GM23338 (cell line): ENCODE results near the gene TMTC4. TPM values are rescaled to one million over a fixed set of nuclear protein-coding genes. Genes with fewer than 3 reads are reported as not detected.

Experiments used
- ETS1 ChIP-seq: IDR thresholded peaks from 2 replicates; pipeline ENCODE4 v1.6.1; 2016; ENCODE audit warnings: antibody characterized with exemption
- JUNB ChIP-seq: IDR thresholded peaks from one replicate; pipeline ENCODE4 v1.6.1; 2016; ENCODE audit warnings: antibody characterized with exemption; ENCODE audit not compliant: unreplicated experiment
- POLR2AphosphoS5 ChIP-seq: IDR thresholded peaks from 2 replicates; pipeline ENCODE4 v1.6.1; 2016; ENCODE audit warnings: antibody characterized with exemption, low read depth
- ZNF114 ChIP-seq: fragments of 250-450 bp; sonication (Bioruptor Pico); IDR thresholded peaks from 2 replicates; pipeline ENCODE4 v1.5.0; 2020; ENCODE audit warnings: mild to moderate bottlenecking, moderate library complexity
- ZNF331 ChIP-seq: fragments of 250-450 bp; sonication (Bioruptor Pico); IDR thresholded peaks from 2 replicates; pipeline ENCODE4 v1.5.0; 2020; ENCODE audit warnings: low read depth, mild to moderate bottlenecking, moderate library complexity
- ZNF462 ChIP-seq: fragments of 250-450 bp; sonication (Bioruptor Pico); IDR thresholded peaks from 2 replicates; pipeline ENCODE4 v1.5.0; 2020; ENCODE audit warnings: mild to moderate bottlenecking, moderate library complexity
- polyA plus RNA-seq: library from polyadenylated mRNA; unstranded; fragments of >200 nt; fragmentation: Nextera tagmentation; extraction: Ambion mirVana; gene quantifications from 2 replicates; pipeline ENCODE4 v1.2.1, GENCODE V29; 2016
- total RNA-seq: library from RNA; depleted of rRNA; stranded (reverse); fragments of >200 nt; shearing (Covaris generic); gene quantifications from 2 replicates; pipeline ENCODE4 v1.2.3, GENCODE V29; 2014
- TF ChIP-seq, protein P1 (sequence below), 2 experiments: fragments of 200-600 bp in 1 of 2; sonication (generic) in 1 of 2; conservative IDR thresholded peaks; 2 replicates each; pipeline versions ENCODE4 v1.5.1 to v1.6.1; 2016 to 2017; ENCODE audit warnings: antibody characterized with exemption in 2 of 2, low read depth in 2 of 2, mild to moderate bottlenecking in 2 of 2, moderate library complexity in 1 of 2
- TF ChIP-seq, protein P2 (sequence below): IDR thresholded peaks from one replicate; pipeline ENCODE4 v1.6.1; 2018; ENCODE audit warnings: antibody characterized with exemption; ENCODE audit not compliant: unreplicated experiment

Gene TMTC4
- total and polyA plus RNA-seq, 2 experiments from 2014 or later = 21.9 to 50.0 TPM

DNA sequence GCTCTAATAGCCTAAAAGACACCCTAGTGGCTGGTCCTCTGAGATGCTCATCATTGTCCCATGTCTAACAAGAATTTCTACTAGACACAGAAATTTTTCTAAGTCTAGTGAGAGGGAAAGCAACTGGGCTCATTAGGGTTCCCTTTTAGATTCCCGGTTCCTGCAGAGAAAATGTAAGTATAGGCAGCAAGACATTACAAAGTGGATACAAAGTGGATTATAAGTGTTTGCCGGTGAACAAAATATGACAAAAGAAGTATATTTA, 20.8 kb upstream of the TMTC4 start (continued):
- TF ChIP-seq ZNF462 (CRISPR knock-in tag) = no peak
- no peak for TF ChIP-seq ZNF114 (CRISPR knock-in tag)
- TF ChIP-seq, protein P1, sequence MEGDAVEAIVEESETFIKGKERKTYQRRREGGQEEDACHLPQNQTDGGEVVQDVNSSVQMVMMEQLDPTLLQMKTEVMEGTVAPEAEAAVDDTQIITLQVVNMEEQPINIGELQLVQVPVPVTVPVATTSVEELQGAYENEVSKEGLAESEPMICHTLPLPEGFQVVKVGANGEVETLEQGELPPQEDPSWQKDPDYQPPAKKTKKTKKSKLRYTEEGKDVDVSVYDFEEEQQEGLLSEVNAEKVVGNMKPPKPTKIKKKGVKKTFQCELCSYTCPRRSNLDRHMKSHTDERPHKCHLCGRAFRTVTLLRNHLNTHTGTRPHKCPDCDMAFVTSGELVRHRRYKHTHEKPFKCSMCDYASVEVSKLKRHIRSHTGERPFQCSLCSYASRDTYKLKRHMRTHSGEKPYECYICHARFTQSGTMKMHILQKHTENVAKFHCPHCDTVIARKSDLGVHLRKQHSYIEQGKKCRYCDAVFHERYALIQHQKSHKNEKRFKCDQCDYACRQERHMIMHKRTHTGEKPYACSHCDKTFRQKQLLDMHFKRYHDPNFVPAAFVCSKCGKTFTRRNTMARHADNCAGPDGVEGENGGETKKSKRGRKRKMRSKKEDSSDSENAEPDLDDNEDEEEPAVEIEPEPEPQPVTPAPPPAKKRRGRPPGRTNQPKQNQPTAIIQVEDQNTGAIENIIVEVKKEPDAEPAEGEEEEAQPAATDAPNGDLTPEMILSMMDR (conservative IDR thresholded peaks at IDR 0.05; ENCODE audit: low read depth in 2 of 2) = no peak
- TF ChIP-seq ETS1 = no peak
- no peak for TF ChIP-seq JUNB
- no peak for TF ChIP-seq POLR2AphosphoS5
- TF ChIP-seq ZNF331 (CRISPR knock-in tag) = no peak
- TF ChIP-seq, protein P2, sequence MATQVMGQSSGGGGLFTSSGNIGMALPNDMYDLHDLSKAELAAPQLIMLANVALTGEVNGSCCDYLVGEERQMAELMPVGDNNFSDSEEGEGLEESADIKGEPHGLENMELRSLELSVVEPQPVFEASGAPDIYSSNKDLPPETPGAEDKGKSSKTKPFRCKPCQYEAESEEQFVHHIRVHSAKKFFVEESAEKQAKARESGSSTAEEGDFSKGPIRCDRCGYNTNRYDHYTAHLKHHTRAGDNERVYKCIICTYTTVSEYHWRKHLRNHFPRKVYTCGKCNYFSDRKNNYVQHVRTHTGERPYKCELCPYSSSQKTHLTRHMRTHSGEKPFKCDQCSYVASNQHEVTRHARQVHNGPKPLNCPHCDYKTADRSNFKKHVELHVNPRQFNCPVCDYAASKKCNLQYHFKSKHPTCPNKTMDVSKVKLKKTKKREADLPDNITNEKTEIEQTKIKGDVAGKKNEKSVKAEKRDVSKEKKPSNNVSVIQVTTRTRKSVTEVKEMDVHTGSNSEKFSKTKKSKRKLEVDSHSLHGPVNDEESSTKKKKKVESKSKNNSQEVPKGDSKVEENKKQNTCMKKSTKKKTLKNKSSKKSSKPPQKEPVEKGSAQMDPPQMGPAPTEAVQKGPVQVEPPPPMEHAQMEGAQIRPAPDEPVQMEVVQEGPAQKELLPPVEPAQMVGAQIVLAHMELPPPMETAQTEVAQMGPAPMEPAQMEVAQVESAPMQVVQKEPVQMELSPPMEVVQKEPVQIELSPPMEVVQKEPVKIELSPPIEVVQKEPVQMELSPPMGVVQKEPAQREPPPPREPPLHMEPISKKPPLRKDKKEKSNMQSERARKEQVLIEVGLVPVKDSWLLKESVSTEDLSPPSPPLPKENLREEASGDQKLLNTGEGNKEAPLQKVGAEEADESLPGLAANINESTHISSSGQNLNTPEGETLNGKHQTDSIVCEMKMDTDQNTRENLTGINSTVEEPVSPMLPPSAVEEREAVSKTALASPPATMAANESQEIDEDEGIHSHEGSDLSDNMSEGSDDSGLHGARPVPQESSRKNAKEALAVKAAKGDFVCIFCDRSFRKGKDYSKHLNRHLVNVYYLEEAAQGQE = no peak
